Measurements from ENCODE around the gene EGFLAM. TPM values are rescaled to one million over a fixed set of nuclear protein-coding genes. Genes with fewer than 3 reads are reported as not detected.

Gene EGFLAM
- total and polyA plus RNA-seq, 2 experiments from 2014 or later = 0.24 to 1.9 TPM

GRCh38 chr5:38362713-38363112 is 104.4 kb downstream of the EGFLAM start (continued):
- TF ChIP-seq, protein P1, sequence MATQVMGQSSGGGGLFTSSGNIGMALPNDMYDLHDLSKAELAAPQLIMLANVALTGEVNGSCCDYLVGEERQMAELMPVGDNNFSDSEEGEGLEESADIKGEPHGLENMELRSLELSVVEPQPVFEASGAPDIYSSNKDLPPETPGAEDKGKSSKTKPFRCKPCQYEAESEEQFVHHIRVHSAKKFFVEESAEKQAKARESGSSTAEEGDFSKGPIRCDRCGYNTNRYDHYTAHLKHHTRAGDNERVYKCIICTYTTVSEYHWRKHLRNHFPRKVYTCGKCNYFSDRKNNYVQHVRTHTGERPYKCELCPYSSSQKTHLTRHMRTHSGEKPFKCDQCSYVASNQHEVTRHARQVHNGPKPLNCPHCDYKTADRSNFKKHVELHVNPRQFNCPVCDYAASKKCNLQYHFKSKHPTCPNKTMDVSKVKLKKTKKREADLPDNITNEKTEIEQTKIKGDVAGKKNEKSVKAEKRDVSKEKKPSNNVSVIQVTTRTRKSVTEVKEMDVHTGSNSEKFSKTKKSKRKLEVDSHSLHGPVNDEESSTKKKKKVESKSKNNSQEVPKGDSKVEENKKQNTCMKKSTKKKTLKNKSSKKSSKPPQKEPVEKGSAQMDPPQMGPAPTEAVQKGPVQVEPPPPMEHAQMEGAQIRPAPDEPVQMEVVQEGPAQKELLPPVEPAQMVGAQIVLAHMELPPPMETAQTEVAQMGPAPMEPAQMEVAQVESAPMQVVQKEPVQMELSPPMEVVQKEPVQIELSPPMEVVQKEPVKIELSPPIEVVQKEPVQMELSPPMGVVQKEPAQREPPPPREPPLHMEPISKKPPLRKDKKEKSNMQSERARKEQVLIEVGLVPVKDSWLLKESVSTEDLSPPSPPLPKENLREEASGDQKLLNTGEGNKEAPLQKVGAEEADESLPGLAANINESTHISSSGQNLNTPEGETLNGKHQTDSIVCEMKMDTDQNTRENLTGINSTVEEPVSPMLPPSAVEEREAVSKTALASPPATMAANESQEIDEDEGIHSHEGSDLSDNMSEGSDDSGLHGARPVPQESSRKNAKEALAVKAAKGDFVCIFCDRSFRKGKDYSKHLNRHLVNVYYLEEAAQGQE (IDR thresholded peaks at IDR 0.05; ENCODE audit: unreplicated experiment) = no peak
- no peak for TF ChIP-seq ETS1 (IDR thresholded peaks at IDR 0.05)

DNA sequence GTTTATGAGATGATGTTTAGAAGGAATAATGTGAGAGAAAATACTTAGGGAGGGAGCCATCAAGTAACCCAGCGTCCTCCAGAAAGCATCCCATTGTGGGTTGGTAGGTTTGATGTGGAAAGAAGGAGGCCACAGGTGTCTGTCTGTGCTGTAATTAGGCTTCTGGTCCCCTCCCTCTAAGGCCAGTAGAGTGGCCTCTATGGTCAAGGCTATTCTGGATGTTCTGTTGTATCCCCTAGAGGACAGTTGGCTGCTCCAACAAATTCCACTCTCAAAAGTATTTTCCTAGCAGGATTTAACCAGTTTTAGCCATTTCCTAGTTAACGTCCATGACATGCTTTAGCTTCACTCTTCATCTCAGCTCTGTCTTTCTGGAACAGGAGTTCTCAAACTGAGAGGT is 106.5 kb downstream of the EGFLAM start:
- H3K36me3 ChIP-seq (ENCODE audit: insufficient read depth) = no peaks in the 10 kb centered on the region
- H3K27me3 ChIP-seq (ENCODE audit: insufficient read depth) = no peaks in the 10 kb centered on the region
- no peaks in the 10 kb centered on the region for H3K4me1 ChIP-seq (ENCODE audit: insufficient read depth)
- ATAC-seq (no peak), DNase-seq (ENCODE audit: low spot score) (no peak)
- no peak overlapping the region for H2AFZ ChIP-seq
- no peaks in the 10 kb centered on the region for H4K20me1 ChIP-seq (replicated peaks; ENCODE audit: insufficient read depth)
- H3K9me2 ChIP-seq (ENCODE audit: insufficient read depth) = peaks cover 14% of the 10 kb centered on the region; the same call in 1 of the 2 replicates
- Mint-ChIP-seq H3K4me1 (peaks cover 5% of the 10 kb centered on the region; the same call in 1 of the 3 replicates), H3K4me3 (no peak overlapping the region), H3K36me3 (ENCODE audit: low read depth) (no peaks in the 10 kb centered on the region), H3K9me3 (no peaks in the 10 kb centered on the region), H3K27ac (no peak overlapping the region), H3K27me3 (ENCODE audit: insufficient read depth, low read depth, poor library complexity) (no peaks in the 10 kb centered on the region)
- H3K4me3 ChIP-seq = no peak overlapping the region
- no peak overlapping the region for H3K27ac ChIP-seq (ENCODE audit: low read depth)
- H3F3A ChIP-seq (replicated peaks; ENCODE audit: low read depth) = no peaks in the 10 kb centered on the region
- H3K4me2 ChIP-seq = no peak overlapping the region
- no peaks in the 10 kb centered on the region for H3K79me2 ChIP-seq (replicated peaks; ENCODE audit: insufficient read depth)
- TF ChIP-seq EZH2phosphoT487 (IDR thresholded peaks at IDR 0.05; ENCODE audit: unreplicated experiment) (no peak), ETS1 (IDR thresholded peaks at IDR 0.05) (no peak), JUNB (IDR thresholded peaks at IDR 0.05; ENCODE audit: unreplicated experiment) (no peak), CREB1 (CRISPR knock-in tag; IDR thresholded peaks at IDR 0.05; ENCODE audit: low read depth) (no peak), EZH2 (IDR thresholded peaks at IDR 0.05; ENCODE audit: low read depth, unreplicated experiment) (no peak), STAT1 (IDR thresholded peaks at IDR 0.05; ENCODE audit: unreplicated experiment) (no peak), NANOG (IDR thresholded peaks at IDR 0.05; ENCODE audit: borderline replicate concordance) (no peak), ZNF114 (CRISPR knock-in tag; IDR thresholded peaks at IDR 0.05) (no peak), ZNF331 (CRISPR knock-in tag; IDR thresholded peaks at IDR 0.05; ENCODE audit: low read depth) (no peak)
- TF ChIP-seq, protein P1 (IDR thresholded peaks at IDR 0.05; ENCODE audit: unreplicated experiment) = no peak
- TF ChIP-seq, protein P2, sequence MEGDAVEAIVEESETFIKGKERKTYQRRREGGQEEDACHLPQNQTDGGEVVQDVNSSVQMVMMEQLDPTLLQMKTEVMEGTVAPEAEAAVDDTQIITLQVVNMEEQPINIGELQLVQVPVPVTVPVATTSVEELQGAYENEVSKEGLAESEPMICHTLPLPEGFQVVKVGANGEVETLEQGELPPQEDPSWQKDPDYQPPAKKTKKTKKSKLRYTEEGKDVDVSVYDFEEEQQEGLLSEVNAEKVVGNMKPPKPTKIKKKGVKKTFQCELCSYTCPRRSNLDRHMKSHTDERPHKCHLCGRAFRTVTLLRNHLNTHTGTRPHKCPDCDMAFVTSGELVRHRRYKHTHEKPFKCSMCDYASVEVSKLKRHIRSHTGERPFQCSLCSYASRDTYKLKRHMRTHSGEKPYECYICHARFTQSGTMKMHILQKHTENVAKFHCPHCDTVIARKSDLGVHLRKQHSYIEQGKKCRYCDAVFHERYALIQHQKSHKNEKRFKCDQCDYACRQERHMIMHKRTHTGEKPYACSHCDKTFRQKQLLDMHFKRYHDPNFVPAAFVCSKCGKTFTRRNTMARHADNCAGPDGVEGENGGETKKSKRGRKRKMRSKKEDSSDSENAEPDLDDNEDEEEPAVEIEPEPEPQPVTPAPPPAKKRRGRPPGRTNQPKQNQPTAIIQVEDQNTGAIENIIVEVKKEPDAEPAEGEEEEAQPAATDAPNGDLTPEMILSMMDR (conservative IDR thresholded peaks at IDR 0.05; ENCODE audit: low read depth in 2 of 2) = no peak

All from GM23338 (cell line).